Hepatocyte (in vitro differentiated cells): Measurements from ENCODE around the gene GMIP. TPM values are rescaled to one million over a fixed set of nuclear protein-coding genes. Genes with fewer than 3 reads are reported as not detected.

Experiments used
- DNase-seq: peaks from one replicate; pipeline ENCODE4 v3.0.0-alpha.2; 2016; ENCODE audit warnings: low spot score
- H2AFZ ChIP-seq: fragments of 200-600 bp; sonication (generic); 2 replicates; pipeline ENCODE4 v1.6.0; 2016; ENCODE audit warnings: antibody characterized with exemption, mild to moderate bottlenecking
- H3K27ac ChIP-seq: fragments of 200-600 bp; sonication (generic); 2 replicates; pipeline ENCODE4 v1.5.1; 2016; ENCODE audit warnings: mild to moderate bottlenecking
- H3K27me3 ChIP-seq: fragments of 200-600 bp; sonication (generic); 2 replicates; pipeline ENCODE4 v1.6.1; 2016
- H3K36me3 ChIP-seq: fragments of 200-600 bp; sonication (generic); replicated peaks from 2 replicates; pipeline ENCODE4 v1.5.1; 2016; ENCODE audit warnings: low read depth; ENCODE audit not compliant: insufficient read depth
- H3K4me1 ChIP-seq: fragments of 200-600 bp; sonication (generic); 2 replicates; pipeline ENCODE4 v1.5.1; 2016; ENCODE audit warnings: mild to moderate bottlenecking, moderate library complexity; ENCODE audit not compliant: insufficient read depth
- H3K4me2 ChIP-seq: fragments of 200-600 bp; sonication (generic); 2 replicates; pipeline ENCODE4 v1.6.0; 2016
- H3K4me3 ChIP-seq: fragments of 200-600 bp; sonication (generic); 2 replicates; pipeline ENCODE4 v1.5.1; 2016; ENCODE audit warnings: mild to moderate bottlenecking
- H3K79me2 ChIP-seq: fragments of 200-600 bp; sonication (generic); 2 replicates; pipeline ENCODE4 v1.6.0; 2017; ENCODE audit warnings: mild to moderate bottlenecking
- H3K9me2 ChIP-seq: fragments of 200-600 bp; sonication (generic); replicated peaks from 2 replicates; pipeline ENCODE4 v1.6.0; 2017; ENCODE audit warnings: mild to moderate bottlenecking; ENCODE audit not compliant: insufficient read depth
- H3K9me3 ChIP-seq: fragments of 200-600 bp; sonication (generic); 2 replicates; pipeline ENCODE4 v1.5.1; 2016; ENCODE audit warnings: low read depth, mild to moderate bottlenecking
- H4K20me1 ChIP-seq: fragments of 200-600 bp; sonication (generic); 2 replicates; pipeline ENCODE4 v1.6.0; 2016; ENCODE audit warnings: mild to moderate bottlenecking; ENCODE audit not compliant: insufficient read depth, poor library complexity, severe bottlenecking
- CTCF ChIP-seq: fragments of 200-600 bp; sonication (generic); IDR thresholded peaks from 2 replicates; pipeline ENCODE4 v1.5.1; 2016; ENCODE audit warnings: antibody characterized with exemption, mild to moderate bottlenecking; ENCODE audit not compliant: poor library complexity
- EZH2 ChIP-seq: fragments of 200-600 bp; sonication (generic); IDR thresholded peaks from 2 replicates; pipeline ENCODE4 v1.6.1; 2016; ENCODE audit warnings: antibody characterized with exemption, mild to moderate bottlenecking, borderline replicate concordance
- EZH2phosphoT487 ChIP-seq: fragments of 200-600 bp; sonication (generic); IDR thresholded peaks from one replicate; pipeline ENCODE4 v1.6.1; 2018; ENCODE audit warnings: antibody characterized with exemption, mild to moderate bottlenecking, low read depth, moderate library complexity; ENCODE audit not compliant: unreplicated experiment, severe bottlenecking
- WGBS: methylation state at CpG from one replicate; pipeline ENCODE4 v1.1.6; 2016; ENCODE audit warnings: low lambda C conversion rate; ENCODE audit errors: missing lambda C conversion rate; 5-methylcytosine and 5-hydroxymethylcytosine counted together
- polyA plus RNA-seq: library from polyadenylated mRNA; unstranded; fragments of >200 nt; fragmentation: Nextera tagmentation; extraction: Ambion mirVana; gene quantifications from 2 replicates; pipeline ENCODE4 v1.2.1, GENCODE V29; 2016
- total RNA-seq: library from RNA; depleted of rRNA; stranded (reverse); fragments of >200 nt; gene quantifications from 2 replicates; pipeline ENCODE4 v1.2.3, GENCODE V29; 2014

GMIP gene
- total and polyA plus RNA-seq, 2 experiments from 2014 or later = 5.6 to 13.0 TPM

DNA sequence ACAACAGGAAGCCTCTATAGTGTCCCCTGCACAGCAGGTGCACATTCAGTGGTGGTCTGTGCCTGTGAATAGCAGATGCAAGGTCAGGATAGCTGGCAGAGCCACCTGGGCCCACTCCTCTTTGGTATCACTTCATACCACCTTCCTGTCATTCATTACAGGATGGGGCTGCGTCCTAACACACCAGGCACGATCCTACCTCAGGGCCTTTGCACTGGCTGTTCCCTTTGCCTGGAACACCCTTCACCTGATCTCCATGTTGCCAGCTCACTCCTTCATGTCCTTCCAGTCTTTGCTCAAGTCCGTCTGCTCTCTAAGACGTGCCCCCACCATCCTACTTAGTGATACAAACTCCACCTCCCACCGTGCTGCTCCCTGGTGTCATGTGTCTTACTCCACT is 10.8 kb downstream of the GMIP start:
- Histone ChIP-seq H3K27ac (no peak overlapping the region), H4K20me1 (no peaks in the 10 kb centered on the region), H3K79me2 (no peaks in the 10 kb centered on the region), H3K9me3 (no peaks in the 10 kb centered on the region), H3K4me1 (no peaks in the 10 kb centered on the region), H3K36me3 (no peaks in the 10 kb centered on the region), H3K27me3 (no peaks in the 10 kb centered on the region), H3K9me2 (no peaks in the 10 kb centered on the region), H3K4me2 (no peak overlapping the region), H3K4me3 (no peak overlapping the region), H2AFZ (no peak overlapping the region)
- no peak for DNase-seq
- no peak for TF ChIP-seq EZH2
- TF ChIP-seq CTCF = no peak
- TF ChIP-seq EZH2phosphoT487 = no peak
- 80% methylated on average over 5 of the region's 5 CpGs for WGBS

DNA sequence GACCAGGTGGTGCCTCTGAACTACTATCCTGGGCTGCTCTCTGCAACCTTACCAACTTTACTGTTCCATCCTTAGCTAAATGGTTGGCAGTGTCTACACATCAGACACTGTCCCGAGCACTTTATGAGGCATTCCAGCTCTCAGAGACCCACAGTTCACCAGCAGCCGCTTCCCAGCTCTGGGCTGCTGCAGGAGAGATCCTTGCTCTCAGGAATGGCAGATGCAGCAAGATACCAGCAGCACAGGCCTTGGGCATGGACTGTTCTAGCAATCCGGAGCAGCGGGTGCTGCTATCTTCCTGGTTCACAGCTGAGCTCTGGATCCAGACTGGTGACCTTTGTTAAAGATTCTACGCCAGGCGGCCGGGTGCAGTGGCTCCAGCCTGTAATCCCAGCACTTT is 12.1 kb downstream of the GMIP start:
- DNase-seq = no peak
- Histone ChIP-seq H3K4me3 (no peak overlapping the region), H3K79me2 (no peaks in the 10 kb centered on the region), H2AFZ (no peak overlapping the region), H3K36me3 (no peaks in the 10 kb centered on the region), H3K9me2 (no peaks in the 10 kb centered on the region), H3K4me1 (no peaks in the 10 kb centered on the region), H3K27me3 (no peaks in the 10 kb centered on the region), H3K27ac (no peak overlapping the region), H4K20me1 (no peaks in the 10 kb centered on the region), H3K9me3 (no peaks in the 10 kb centered on the region), H3K4me2 (no peak overlapping the region)
- no peak for TF ChIP-seq EZH2
- no peak for TF ChIP-seq EZH2phosphoT487
- TF ChIP-seq CTCF = no peak
- 93% methylated on average over 7 of the region's 7 CpGs for WGBS

GRCh38 chr19:19630426-19630825 is 13.0 kb downstream of the GMIP start:
- no peaks in the 10 kb centered on the region for H3K79me2 ChIP-seq
- no peak overlapping the region for H3K4me2 ChIP-seq
- no peaks in the 10 kb centered on the region for H3K27me3 ChIP-seq
- no peaks in the 10 kb centered on the region for H3K9me2 ChIP-seq
- no peak overlapping the region for H3K27ac ChIP-seq
- no peaks in the 10 kb centered on the region for H3K4me1 ChIP-seq
- no peak overlapping the region for H2AFZ ChIP-seq
- TF ChIP-seq EZH2phosphoT487 = no peak
- TF ChIP-seq CTCF = no peak
- TF ChIP-seq EZH2 = no peak
- H3K36me3 ChIP-seq = no peaks in the 10 kb centered on the region
- no peaks in the 10 kb centered on the region for H4K20me1 ChIP-seq
- no peak for DNase-seq
- H3K4me3 ChIP-seq = no peak overlapping the region
- 100% methylated on average over 2 of the region's 2 CpGs for WGBS
- no peaks in the 10 kb centered on the region for H3K9me3 ChIP-seq

DNA sequence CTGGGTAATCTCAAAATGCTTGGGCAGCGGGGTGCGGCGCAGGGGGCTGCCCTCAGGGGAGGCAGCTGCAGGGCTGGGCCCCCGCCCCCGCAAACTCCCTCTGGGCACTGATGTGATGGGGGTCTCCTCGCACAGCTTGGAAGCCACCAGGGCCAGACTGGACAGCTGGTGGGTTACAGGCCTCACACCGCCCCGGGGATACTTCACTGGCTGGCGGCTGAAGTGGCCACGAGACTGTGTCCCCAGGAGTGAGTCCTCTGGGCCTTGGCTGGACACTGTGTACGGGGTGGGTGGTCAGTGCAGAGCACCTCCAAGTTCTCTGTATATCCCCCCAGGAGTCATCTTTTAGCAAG is 13.4 kb downstream of the GMIP start:
- no peaks in the 10 kb centered on the region for H3K27me3 ChIP-seq
- H4K20me1 ChIP-seq = no peaks in the 10 kb centered on the region
- H3K36me3 ChIP-seq = no peaks in the 10 kb centered on the region
- no peaks in the 10 kb centered on the region for H3K79me2 ChIP-seq
- WGBS = 98% methylated on average over 11 of the region's 11 CpGs
- DNase-seq = no peak
- H3K9me3 ChIP-seq = no peaks in the 10 kb centered on the region
- H3K4me2 ChIP-seq = no peak overlapping the region
- H3K4me3 ChIP-seq = no peak overlapping the region
- H3K27ac ChIP-seq = no peak overlapping the region
- no peaks in the 10 kb centered on the region for H3K9me2 ChIP-seq
- no peak overlapping the region for H2AFZ ChIP-seq
- TF ChIP-seq EZH2 (no peak), CTCF (no peak), EZH2phosphoT487 (no peak)
- H3K4me1 ChIP-seq = no peaks in the 10 kb centered on the region
